NCI-H1092 treated with DMSO at 0.1 percent for 48 hours (cell line): ENCODE data around the gene GPX2.
A peak's percentile ranks its signal among the peaks of the same experiment; 100 is the strongest.
"Not testable (repeated sequence)": the region's sequence is repeated elsewhere in the genome, so short reads cannot be mapped to it uniquely, and the experiment has no call there.

Source experiments
- DNase-seq: peaks from one replicate; lab custom pipeline; 2025; lab: John Stamatoyannopoulos, UW

The GPX2 gene

DNA sequence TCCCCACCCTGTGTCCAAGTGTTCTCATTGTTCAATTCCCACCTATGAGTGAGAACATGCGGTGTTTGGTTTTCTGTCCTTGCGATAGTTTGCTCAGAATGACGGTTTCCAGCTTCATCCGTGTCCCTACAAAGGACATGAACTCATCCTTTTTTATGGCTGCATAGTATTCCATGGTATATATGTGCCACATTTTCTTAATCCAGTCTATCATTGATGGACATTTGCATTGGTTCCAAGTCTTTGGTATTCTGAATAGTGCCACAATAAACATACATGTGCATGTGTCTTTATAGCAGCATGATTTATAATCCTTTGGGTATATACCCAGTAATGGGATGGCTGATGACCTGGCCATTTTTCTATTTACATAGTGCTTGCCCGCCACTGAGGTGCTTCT lies 29.1 kb downstream of the GPX2 start:
- not testable (repeated sequence) for DNase-seq

DNA sequence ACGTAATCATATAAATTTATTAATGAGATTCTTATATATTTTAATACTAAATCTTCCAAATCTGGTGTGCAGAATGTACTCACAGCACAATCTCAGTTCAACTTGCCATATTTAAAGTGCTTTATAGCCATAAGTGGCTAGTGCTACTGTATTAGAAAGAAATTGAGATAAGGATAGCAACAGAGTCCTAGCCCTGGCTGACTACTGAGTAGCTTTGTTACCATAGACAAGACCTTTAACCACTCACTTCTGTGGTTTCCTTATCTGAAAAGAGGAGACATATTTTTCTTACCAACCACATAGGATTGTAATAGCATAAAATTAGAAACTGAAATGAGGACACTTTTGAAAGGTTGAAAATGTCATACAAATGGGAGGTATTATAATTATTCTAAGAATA lies 30.3 kb downstream of the GPX2 start:
- DNase-seq, result no peak

DNA sequence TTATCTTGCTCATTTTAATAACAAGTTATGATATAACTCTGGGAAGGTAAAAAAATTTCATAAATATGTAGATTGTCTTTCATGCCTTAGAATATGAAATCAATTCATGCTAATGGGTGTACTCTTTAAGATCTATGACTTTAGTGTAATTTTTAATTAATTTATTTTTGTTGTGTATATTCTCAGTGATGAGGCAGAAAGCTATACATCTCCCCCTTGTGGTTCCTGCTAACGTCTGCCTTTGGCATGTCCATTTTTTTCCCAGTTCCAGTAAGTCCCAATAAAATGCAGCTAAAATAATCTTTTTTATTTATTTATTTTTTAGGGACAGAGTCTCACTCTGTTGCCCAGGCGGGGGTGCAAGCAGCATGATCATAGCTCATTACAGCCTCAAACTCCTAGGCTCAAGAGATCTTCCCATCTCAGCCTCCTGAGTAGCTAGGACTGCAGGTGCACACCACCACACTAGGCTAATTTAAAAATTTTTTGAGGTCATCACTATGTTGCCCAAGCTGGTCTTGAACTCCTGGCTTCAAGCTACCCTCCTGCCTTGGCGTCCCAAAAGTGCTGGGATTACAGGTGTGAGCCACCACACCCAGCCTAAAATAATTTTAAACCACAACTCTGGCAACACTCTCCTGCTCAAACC lies 31.6 kb downstream of the GPX2 start:
- DNase-seq, result peak; percentile 17

DNA sequence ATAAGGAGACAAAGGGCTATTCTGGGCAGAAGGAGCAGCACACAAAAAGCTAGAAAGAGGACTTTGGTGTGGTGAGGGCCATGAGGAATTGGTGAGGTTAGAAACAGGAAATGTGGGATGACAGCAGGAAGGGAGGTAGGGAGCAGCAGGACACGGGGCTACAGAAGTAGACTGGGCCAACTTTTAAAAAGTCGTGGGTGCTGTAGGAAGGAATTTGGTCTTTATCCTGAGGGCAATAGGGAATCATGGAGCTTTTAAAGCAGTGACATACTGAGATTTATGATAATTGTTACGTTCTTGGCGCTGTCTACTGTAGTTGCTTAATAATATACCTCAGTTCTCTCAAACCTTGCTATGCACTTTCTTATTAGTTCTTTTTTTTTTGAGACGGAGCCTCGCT lies 36.5 kb downstream of the GPX2 start:
- DNase-seq, result no peak

DNA sequence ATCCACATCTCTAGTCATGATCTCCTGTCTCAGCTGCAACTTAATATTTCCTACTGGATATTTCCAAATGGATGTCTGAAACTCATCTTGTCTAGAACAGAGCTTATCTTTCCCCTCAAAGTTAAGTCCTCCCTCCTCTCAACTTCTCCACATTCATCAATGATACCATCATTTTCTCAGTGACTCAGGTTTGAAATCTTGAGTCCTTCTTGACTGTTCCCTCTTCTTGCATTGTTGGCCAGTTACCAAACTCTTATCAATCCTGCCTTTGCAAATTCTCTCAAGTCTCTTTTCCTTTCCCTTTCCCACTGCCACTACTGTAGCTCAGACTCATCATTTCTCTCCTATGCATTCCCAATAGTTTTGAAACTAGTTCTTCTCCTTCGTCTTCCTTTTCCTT lies 42.6 kb downstream of the GPX2 start:
- DNase-seq, result no peak

DNA sequence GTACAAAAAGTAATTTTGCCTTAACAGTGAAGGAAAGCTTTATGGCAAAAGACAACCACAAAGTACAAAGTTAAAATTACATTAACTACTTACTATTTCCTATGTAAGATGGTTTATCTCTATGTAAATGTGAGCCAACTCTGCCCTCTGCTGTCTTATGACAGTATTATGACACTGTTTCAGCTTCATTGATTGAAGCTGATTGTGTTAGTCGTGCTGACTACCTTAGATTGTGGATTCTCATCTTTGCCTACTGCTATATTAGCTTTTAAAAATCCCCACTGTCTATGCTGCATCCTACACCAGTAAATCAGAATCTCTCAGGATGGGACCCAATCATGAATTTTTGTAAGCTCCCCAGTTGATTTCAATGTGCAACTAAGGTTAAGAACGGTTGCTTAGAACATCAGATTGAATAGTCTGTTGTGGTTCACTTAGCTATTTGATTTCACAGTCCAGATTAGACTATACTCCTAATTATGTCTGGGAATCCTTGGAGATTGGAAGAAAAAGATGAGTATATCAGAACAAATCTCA lies 50.6 kb downstream of the GPX2 start:
- peak; percentile 80 for DNase-seq

DNA sequence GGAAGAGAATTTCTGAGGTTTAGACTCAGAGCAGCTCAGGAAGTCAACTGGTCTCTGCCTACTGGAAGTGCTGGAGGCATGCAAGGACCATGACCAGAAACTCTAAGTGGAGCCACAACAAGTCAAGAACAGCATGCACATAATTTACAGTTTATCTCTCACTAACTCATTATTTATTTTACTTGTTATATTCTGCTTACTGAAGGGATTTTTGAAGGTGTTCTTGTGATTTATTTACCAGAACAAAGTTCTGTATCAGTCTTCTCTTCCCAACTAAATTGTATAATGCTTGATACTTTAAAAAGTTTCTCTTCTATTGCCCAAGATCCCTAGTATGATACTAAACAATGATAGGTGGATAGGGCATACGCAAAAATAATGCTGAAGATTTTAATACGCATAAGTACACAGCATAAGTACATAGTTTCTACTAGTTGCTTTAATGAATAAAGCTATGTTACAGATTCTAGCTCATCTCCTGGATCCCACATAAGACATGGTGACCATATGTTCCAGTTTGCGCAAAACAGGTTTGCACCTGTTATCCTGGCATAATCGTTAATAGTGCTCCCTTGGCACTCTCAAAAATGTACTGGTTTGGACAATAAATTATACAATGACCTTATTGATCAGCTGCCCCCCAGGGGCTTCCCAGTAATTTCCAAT lies 51.2 kb downstream of the GPX2 start:
- no peak for DNase-seq

DNA sequence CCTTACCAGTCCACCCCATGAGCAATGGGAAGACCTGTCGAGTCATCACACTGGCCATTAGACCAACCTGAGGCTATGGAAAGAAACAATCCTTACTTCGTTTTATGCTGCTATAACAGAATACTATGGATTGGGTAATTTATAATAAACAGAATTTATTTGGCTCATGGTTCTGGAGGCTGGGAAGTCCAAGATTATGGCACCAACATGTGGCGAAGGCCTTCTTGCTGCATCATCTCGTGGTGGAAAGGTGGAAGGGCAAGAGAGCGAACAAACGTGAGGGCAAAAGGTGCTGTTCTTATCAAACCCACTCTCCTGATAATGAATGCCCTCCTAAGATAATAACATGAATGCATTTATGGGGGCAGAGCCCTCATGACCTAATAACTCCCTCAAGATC lies 53.2 kb downstream of the GPX2 start:
- no peak for DNase-seq
